H1 (cell line): ENCODE measurements around the gene TRIM62. TPM values are rescaled to one million over a fixed set of nuclear protein-coding genes. Genes with fewer than 3 reads are reported as not detected.

Source experiments
- CTCF ChIA-PET: fragments of 300-600 bp; sonication (Branson Sonifier 250); formaldehyde crosslinking; loops from one replicate; lab custom pipeline; 2021; ENCODE audit not compliant: partially characterized antibody; lab: Charles Lee
- POLR2A ChIA-PET: fragments of 300-600 bp; sonication (Branson Sonifier 250); formaldehyde crosslinking; loops from one replicate; lab custom pipeline; 2021; ENCODE audit warnings: inconsistent platforms; ENCODE audit not compliant: partially characterized antibody; lab: Charles Lee
- DNase-seq, 2 experiments: peaks; one replicate each; pipeline versions ENCODE4 v3.0.0 to v3.0.0-alpha.2; 2010 to 2022; ENCODE audit warnings: low spot score in 2 of 2, low read depth in 1 of 2, mixed read lengths in 1 of 2
- FAIRE-seq: peaks from 2 replicates; lab custom pipeline; 2011; peaks lifted over from hg19 to GRCh38; lab: Jason Lieb, UNC
- H2AFZ ChIP-seq: 2 replicates; pipeline ENCODE4 v1.8.1; 2012; ENCODE audit warnings: low read length, inconsistent platforms
- H2AK5ac ChIP-seq: 2 replicates; pipeline ENCODE4 v1.6.1; 2013; ENCODE audit warnings: low read depth, low read length
- H2BK120ac ChIP-seq: replicated peaks from 2 replicates; pipeline ENCODE3; 2013; ENCODE audit warnings: low read depth, low read length, inconsistent platforms
- H2BK12ac ChIP-seq: 2 replicates; pipeline ENCODE4 v1.6.1; 2013; ENCODE audit warnings: low read depth, low read length
- H2BK15ac ChIP-seq: 2 replicates; pipeline ENCODE4 v1.6.1; 2013; ENCODE audit warnings: low read length
- H2BK20ac ChIP-seq: 2 replicates; pipeline ENCODE4 v1.6.1; 2013; ENCODE audit warnings: low read length
- H2BK5ac ChIP-seq: 2 replicates; pipeline ENCODE4 v1.6.1; 2013; ENCODE audit warnings: low read depth, low read length
- H3K14ac ChIP-seq: 2 replicates; pipeline ENCODE4 v1.6.1; 2013; ENCODE audit warnings: inconsistent platforms; ENCODE audit not compliant: insufficient read length
- H3K18ac ChIP-seq: 2 replicates; pipeline ENCODE4 v1.6.1; 2013; ENCODE audit warnings: low read length; ENCODE audit errors: extremely low read depth
- H3K23ac ChIP-seq: 2 replicates; pipeline ENCODE4 v1.6.1; 2013; ENCODE audit warnings: inconsistent platforms; ENCODE audit not compliant: insufficient read length
- H3K23me2 ChIP-seq: 2 replicates; pipeline ENCODE4 v1.6.1; 2013; ENCODE audit warnings: low read depth, low read length
- H3K27ac ChIP-seq: 2 replicates; pipeline ENCODE4 v1.6.1; 2011; ENCODE audit warnings: low read depth, low read length, inconsistent platforms
- H3K27me3 ChIP-seq, 4 experiments: replicated peaks in 1 of 4; 1 replicate in 1 of 4; 2 replicates in 3 of 4; pipeline versions ENCODE4 v1.6.1 to v1.8.1; 2011 to 2013; ENCODE audit warnings: low read length in 3 of 4, mild to moderate bottlenecking in 3 of 4, inconsistent platforms in 2 of 4, mixed read lengths in 2 of 4, moderate library complexity in 1 of 4; ENCODE audit not compliant: control insufficient read depth in 3 of 4, insufficient read depth in 3 of 4; ENCODE audit errors: extremely low read depth in 1 of 4
- H3K36me3 ChIP-seq, 4 experiments: 2 replicates each; pipeline versions ENCODE4 v1.6.1 to v1.8.1; 2011 to 2013; ENCODE audit warnings: mild to moderate bottlenecking in 4 of 4, low read length in 3 of 4, moderate library complexity in 2 of 4, control low read depth in 1 of 4, inconsistent platforms in 1 of 4; ENCODE audit not compliant: insufficient read depth in 4 of 4, control insufficient read depth in 2 of 4
- H3K4ac ChIP-seq: replicated peaks from 2 replicates; pipeline ENCODE3; 2013; ENCODE audit warnings: low read length, low read depth, mixed read lengths, inconsistent platforms; ENCODE audit not compliant: insufficient read length
- H3K4me1 ChIP-seq, 4 experiments: replicated peaks in 1 of 4; 1 replicate in 1 of 4; 2 replicates in 3 of 4; pipeline versions ENCODE4 v1.6.1 to v1.8.1; 2011 to 2013; ENCODE audit warnings: low read length in 3 of 4, inconsistent platforms in 2 of 4, mixed read lengths in 1 of 4; ENCODE audit not compliant: insufficient read depth in 4 of 4, control insufficient read depth in 3 of 4
- H3K4me2 ChIP-seq, 2 experiments: 2 replicates each; pipeline versions ENCODE4 v1.6.1 to v1.8.1; 2011 to 2013; ENCODE audit warnings: low read depth in 2 of 2, low read length in 2 of 2, control low read depth in 1 of 2, inconsistent platforms in 1 of 2, mild to moderate bottlenecking in 1 of 2; ENCODE audit not compliant: insufficient read depth in 1 of 2
- H3K4me3 ChIP-seq, 4 experiments: fragments of 200-600, 300-600 bp in 1 of 4; sonication (generic), shearing (Covaris generic), sonication (Bioruptor Twin) in 1 of 4; 2 replicates each; pipeline versions ENCODE4 v1.5.1 to v1.8.1; 2011 to 2016; ENCODE audit warnings: low read length in 4 of 4, low read depth in 3 of 4, control low read depth in 2 of 4, inconsistent platforms in 2 of 4, mild to moderate bottlenecking in 2 of 4, mixed read lengths in 1 of 4, moderate library complexity in 1 of 4; ENCODE audit not compliant: insufficient read depth in 2 of 4; ENCODE audit errors: extremely low read depth in 1 of 4
- H3K56ac ChIP-seq: replicated peaks from 2 replicates; pipeline ENCODE3; 2013; ENCODE audit warnings: low read depth, mild to moderate bottlenecking, mixed read lengths, low read length, inconsistent platforms; ENCODE audit not compliant: insufficient read length
- H3K79me1 ChIP-seq: 2 replicates; pipeline ENCODE4 v1.6.1; 2013; ENCODE audit warnings: low read depth, low read length, control low read depth
- H3K79me2 ChIP-seq, 2 experiments: 2 replicates each; pipeline versions ENCODE4 v1.6.1 to v1.8.1; 2012 to 2013; ENCODE audit warnings: low read length in 2 of 2, mild to moderate bottlenecking in 2 of 2, inconsistent platforms in 1 of 2; ENCODE audit not compliant: insufficient read depth in 2 of 2, control insufficient read depth in 1 of 2
- H3K9ac ChIP-seq, 4 experiments: replicated peaks in 1 of 4; 1 replicate in 1 of 4; 2 replicates in 3 of 4; pipeline versions ENCODE4 v1.6.1 to v1.8.1; 2011 to 2013; ENCODE audit warnings: low read depth in 3 of 4, low read length in 3 of 4, control low read depth in 2 of 4, mild to moderate bottlenecking in 2 of 4, moderate library complexity in 2 of 4, inconsistent platforms in 1 of 4; ENCODE audit errors: extremely low read depth in 1 of 4
- H3K9me3 ChIP-seq, 2 experiments: 2 replicates each; pipeline versions ENCODE4 v1.6.1 to v1.8.1; 2012 to 2013; ENCODE audit warnings: mild to moderate bottlenecking in 2 of 2, moderate library complexity in 2 of 2, control low read depth in 1 of 2, inconsistent platforms in 1 of 2, low read depth in 1 of 2, low read length in 1 of 2, mixed read lengths in 1 of 2; ENCODE audit not compliant: insufficient read depth in 2 of 2
- H4K20me1 ChIP-seq, 2 experiments: replicated peaks in 1 of 2; 2 replicates each; pipeline versions ENCODE3 to v1.8.1; 2011 to 2013; ENCODE audit warnings: inconsistent platforms in 2 of 2, low read length in 2 of 2, mild to moderate bottlenecking in 1 of 2; ENCODE audit not compliant: insufficient read depth in 2 of 2, control insufficient read depth in 1 of 2
- H4K5ac ChIP-seq: 2 replicates; pipeline ENCODE4 v1.6.1; 2013; ENCODE audit warnings: low read length, low read depth, mixed read lengths, inconsistent platforms; ENCODE audit not compliant: insufficient read length
- H4K8ac ChIP-seq: 2 replicates; pipeline ENCODE4 v1.8.0; 2013; ENCODE audit warnings: mild to moderate bottlenecking, moderate library complexity, low read length, inconsistent platforms; ENCODE audit not compliant: insufficient read depth; ENCODE audit errors: extremely low read depth
- H4K91ac ChIP-seq: replicated peaks from 2 replicates; pipeline ENCODE3; 2013; ENCODE audit warnings: low read length, mixed read lengths, inconsistent platforms; ENCODE audit not compliant: insufficient read length
- ATF3 ChIP-seq: IDR thresholded peaks from 2 replicates; pipeline ENCODE4 v1.6.1; 2011; ENCODE audit warnings: low read depth, mild to moderate bottlenecking, low read length; ENCODE audit not compliant: insufficient read depth
- BRCA1 ChIP-seq: IDR thresholded peaks from 2 replicates; pipeline ENCODE4 v1.6.1; 2012; ENCODE audit warnings: low read depth, low read length, improper control_type of control experiment
- EP300 ChIP-seq, 2 experiments: IDR thresholded peaks; 1 replicate in 1 of 2; 2 replicates in 1 of 2; pipeline ENCODE4 v1.6.1; 2011 to 2012; ENCODE audit warnings: low read depth in 2 of 2, low read length in 2 of 2, mild to moderate bottlenecking in 2 of 2, borderline replicate concordance in 1 of 2, inconsistent platforms in 1 of 2, moderate library complexity in 1 of 2
- RBBP5 ChIP-seq: IDR thresholded peaks from 2 replicates; pipeline ENCODE4 v1.7.1; 2012; ENCODE audit warnings: low read depth, mild to moderate bottlenecking, inconsistent platforms, low read length, moderate library complexity, borderline replicate concordance
- RFX5 ChIP-seq: IDR thresholded peaks from 2 replicates; pipeline ENCODE4 v1.6.1; 2011; ENCODE audit warnings: low read depth, low read length, improper control_type of control experiment, borderline replicate concordance
- RXRA ChIP-seq: IDR thresholded peaks from 2 replicates; pipeline ENCODE4 v1.6.1; 2011; ENCODE audit warnings: low read depth, mild to moderate bottlenecking, low read length, moderate library complexity; ENCODE audit not compliant: insufficient read depth
- SAP30 ChIP-seq: fragments of 300-600 bp; sonication (generic); IDR thresholded peaks from 2 replicates; pipeline ENCODE4 v1.7.1; 2012; ENCODE audit warnings: low read length, moderate library complexity, mild to moderate bottlenecking, inconsistent platforms; ENCODE audit not compliant: insufficient read depth, insufficient replicate concordance
- TEAD4 ChIP-seq: IDR thresholded peaks from 2 replicates; pipeline ENCODE4 v1.6.1; 2012; ENCODE audit warnings: low read depth, low read length, inconsistent platforms, mixed read lengths
- WGBS, 2 experiments: shearing (Covaris generic) in 1 of 2; methylation state at CpG; one replicate each; pipeline versions ENCODE4 v1.1.6 to v1.1.7; 2013 to 2015; ENCODE audit warnings: low lambda C conversion rate in 2 of 2, mixed read lengths in 2 of 2, inconsistent platforms in 1 of 2, low coverage in 1 of 2, missing lambda C conversion rate in 1 of 2; ENCODE audit not compliant: insufficient replicate concordance in 2 of 2, insufficient coverage in 1 of 2, insufficient read length in 1 of 2; ENCODE audit errors: extremely low coverage in 1 of 2, missing lambda C conversion rate in 1 of 2; 5-methylcytosine and 5-hydroxymethylcytosine counted together
- polyA plus RNA-seq, 7 experiments: library from polyadenylated mRNA; depleted of rRNA in 3 of 7; stranded (reverse) in 5 of 7; unstranded in 2 of 7; fragments of >200 nt in 5 of 7; fragments of 200-250 nt in 2 of 7; gene quantifications; 1 replicate in 5 of 7; 2 replicates in 1 of 7; 4 replicates in 1 of 7; pipeline versions ENCODE4 v1.2.1 to v1.2.3, GENCODE V29; 2011 to 2013; ENCODE audit warnings: missing spikeins in 2 of 7, mixed read lengths in 2 of 7
- total RNA-seq: library from RNA; stranded (reverse); fragmentation: NEBNext Ultra II Directional; extraction: Animal tissue kit (Norgen Biotek cat#: 25700); gene quantifications from 2 replicates; pipeline ENCODE4 v1.2.1, GENCODE V29; 2021

TRIM62 gene
- total and polyA plus RNA-seq, 2 of the 8 experiments (the other 6 are each of a cell fraction or from before 2014, with no cell fraction given), result 6.3 to 10.8 TPM

GRCh38 chr1:33150522-33150921, 31.3 kb downstream of the TRIM62 start:
- Histone ChIP-seq H3K56ac (no peak overlapping the region), H3K4me1 (peaks cover 16 to 30% (median 19%) of the 10 kb centered on the region in 4 experiments), H3K36me3 (peaks cover 0 to 5% (median 0%) of the 10 kb centered on the region in 4 experiments; a peak in 2 of 8 replicates), H2BK120ac (no peak overlapping the region), H3K4me3 (no peak overlapping the region), H4K20me1 (peaks cover 0 to 2% of the 10 kb centered on the region in 2 experiments), H3K79me1 (no peaks in the 10 kb centered on the region), H3K23me2 (no peaks in the 10 kb centered on the region), H3K9ac (no peak overlapping the region), H3K14ac (no peak overlapping the region), H3K9me3 (no peaks in the 10 kb centered on the region), H2BK15ac (peak overlapping the region; percentile 84; the same call in 1 of the 2 replicates), H3K23ac (no peak overlapping the region), H2BK20ac (peak overlapping the region; percentile 82; the same call in 1 of the 2 replicates), H4K91ac (no peak overlapping the region), H3K4ac (peak overlapping the region; percentile 79), H3K27ac (no peak overlapping the region), H3K79me2 (no peaks in the 10 kb centered on the region), H2AFZ (no peak overlapping the region), H3K4me2 (no peak overlapping the region), H2BK12ac (no peak overlapping the region), H4K8ac (no peak overlapping the region), H4K5ac (no peak overlapping the region), H3K27me3 (no peaks in the 10 kb centered on the region), H2AK5ac (no peak overlapping the region; the same call in 1 of the 2 replicates), H3K18ac (no peak overlapping the region; the same call in 1 of the 2 replicates), H2BK5ac (0 out of 2 replicates have a peak overlapping the region, but pooled peaks have one; percentile 76)
- FAIRE-seq (no peak), DNase-seq (no peak)
- TF ChIP-seq ATF3 (no peak), EP300 (IDR thresholded peaks at IDR 0.05; ENCODE audit: borderline replicate concordance in 1 of 2, low read depth in 2 of 2, low read length in 2 of 2) (no peak), TEAD4 (0 out of 2 replicates have a peak, but pooled peaks have one; percentile 13), RXRA (no peak), RFX5 (no peak), SAP30 (no peak), RBBP5 (no peak), BRCA1 (no peak)
- ChIA-PET CTCF (interaction anchor here (1.0 to 4.7 kb wide), 6 partner anchors 12 to 148 kb away, joined by 3 to 47 read pairs (median 4); partner anchors contain the start of gene TRIM62), POLR2A (interaction anchor here (0.5 to 4.5 kb wide), 3 partner anchors 9 to 125 kb away, joined by 3 to 23 read pairs (median 6); no protein-coding TSS in a partner anchor)
- WGBS, 2 experiments, result 85% methylated on average over 4 of the region's 4 CpGs; no CpG with 5 or more reads in 1 of the 2 experiments
